Loucy (cell line): ENCODE measurements around the gene ITGB7.

Experiments
- H2AFZ ChIP-seq: fragments of 200-600 bp; sonication (generic); 2 replicates; pipeline ENCODE4 v1.6.0; 2016; ENCODE audit warnings: antibody characterized with exemption, mild to moderate bottlenecking, low read length, moderate library complexity
- H3F3A ChIP-seq: fragments of 200-600 bp; 2 replicates; pipeline ENCODE4 v1.6.0; 2016; ENCODE audit warnings: antibody characterized with exemption, low read depth, mild to moderate bottlenecking
- H3K27me3 ChIP-seq: fragments of 200-600 bp; sonication (generic); 2 replicates; pipeline ENCODE4 v1.6.1; 2014; ENCODE audit warnings: low read length, mild to moderate bottlenecking; ENCODE audit not compliant: insufficient read depth, poor library complexity, severe bottlenecking
- H3K36me3 ChIP-seq: fragments of 200-600 bp; sonication (generic); 2 replicates; pipeline ENCODE4 v1.6.1; 2016; ENCODE audit warnings: low read length; ENCODE audit not compliant: insufficient read depth
- H3K4me1 ChIP-seq: fragments of 200-600 bp; sonication (generic); 2 replicates; pipeline ENCODE4 v1.5.1; 2014; ENCODE audit warnings: low read length, mild to moderate bottlenecking; ENCODE audit not compliant: insufficient read depth, poor library complexity, severe bottlenecking
- H3K4me2 ChIP-seq: fragments of 200-600 bp; sonication (generic); 2 replicates; pipeline ENCODE4 v1.6.0; 2014; ENCODE audit warnings: antibody characterized with exemption, low read length, low read depth, mild to moderate bottlenecking; ENCODE audit not compliant: poor library complexity, severe bottlenecking
- H3K4me3 ChIP-seq: fragments of 200-600 bp; sonication (generic); 2 replicates; pipeline ENCODE4 v1.5.1; 2014; ENCODE audit warnings: low read length, mild to moderate bottlenecking, mixed read lengths; ENCODE audit not compliant: poor library complexity, severe bottlenecking
- H3K79me2 ChIP-seq: fragments of 200-600 bp; sonication (generic); 2 replicates; pipeline ENCODE4 v1.6.1; 2014; ENCODE audit warnings: low read length; ENCODE audit not compliant: insufficient read depth
- H3K9ac ChIP-seq: fragments of 200-600 bp; sonication (generic); 2 replicates; pipeline ENCODE4 v1.6.0; 2014; ENCODE audit warnings: mild to moderate bottlenecking, low read depth, low read length, moderate library complexity; ENCODE audit not compliant: poor library complexity, severe bottlenecking
- H3K9me2 ChIP-seq: fragments of 200-600 bp; sonication (generic); replicated peaks from 2 replicates; pipeline ENCODE4 v1.6.1; 2016; ENCODE audit warnings: low read depth, low read length, mixed read lengths
- H3K9me3 ChIP-seq: fragments of 200-600 bp; sonication (generic); 2 replicates; pipeline ENCODE4 v1.6.1; 2014; ENCODE audit warnings: mild to moderate bottlenecking, antibody characterized with exemption, low read length, low read depth; ENCODE audit not compliant: insufficient read depth
- H4K20me1 ChIP-seq: fragments of 200-600 bp; sonication (generic); 2 replicates; pipeline ENCODE4 v1.6.0; 2014; ENCODE audit warnings: antibody characterized with exemption, low read length, mild to moderate bottlenecking; ENCODE audit not compliant: insufficient read depth, poor library complexity, severe bottlenecking
- CTCF ChIP-seq: fragments of 200-600 bp; sonication (generic); conservative IDR thresholded peaks from 2 replicates; pipeline ENCODE4 v1.5.1; 2014; ENCODE audit warnings: mild to moderate bottlenecking, antibody characterized with exemption, low read length
- EZH2phosphoT487 ChIP-seq: fragments of 200-600 bp; IDR thresholded peaks from 2 replicates; pipeline ENCODE4 v1.6.1; 2018; ENCODE audit warnings: antibody characterized with exemption, mild to moderate bottlenecking, moderate library complexity, borderline replicate concordance

ITGB7 gene

DNA sequence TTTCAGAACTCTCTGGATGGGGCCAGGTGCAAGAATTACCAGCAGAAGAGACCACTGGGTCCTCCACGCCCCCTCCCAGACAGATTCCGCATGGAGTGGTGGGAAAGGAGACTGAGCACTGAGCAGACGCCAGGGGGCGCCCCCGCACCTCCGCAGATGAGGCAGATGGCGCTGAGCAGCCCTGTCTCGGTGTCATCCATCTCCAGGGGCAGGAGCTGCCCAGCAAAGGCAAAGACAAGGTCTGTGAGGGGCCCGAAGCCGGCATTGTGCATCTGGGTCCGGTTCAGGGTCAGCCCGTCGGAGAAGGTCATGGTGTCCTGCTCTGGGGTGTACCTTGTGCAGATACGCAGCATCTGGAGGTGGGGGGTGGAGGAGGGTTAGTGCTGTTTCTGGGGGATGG lies 6.3 kb upstream of the ITGB7 start:
- Histone ChIP-seq H3K36me3 (no peaks in the 10 kb centered on the region), H3K4me2 (no peak overlapping the region), H3K9me3 (no peaks in the 10 kb centered on the region), H3K27me3 (no peaks in the 10 kb centered on the region), H2AFZ (peak overlapping the region; percentile 51; the same call in 1 of the 2 replicates), H3K4me1 (peaks cover 23% of the 10 kb centered on the region), H3K79me2 (no peaks in the 10 kb centered on the region), H3K4me3 (no peak overlapping the region), H3F3A (no peaks in the 10 kb centered on the region), H4K20me1 (no peaks in the 10 kb centered on the region), H3K9me2 (no peaks in the 10 kb centered on the region), H3K9ac (no peak overlapping the region)
- peak; percentile 91 for TF ChIP-seq CTCF
- TF ChIP-seq EZH2phosphoT487: no peak

GRCh38 chr12:53212931-53213330 lies 5.9 kb upstream of the ITGB7 start:
- Histone ChIP-seq H3F3A (no peaks in the 10 kb centered on the region), H3K9me2 (no peaks in the 10 kb centered on the region), H3K4me3 (no peak overlapping the region), H3K4me2 (no peak overlapping the region), H3K79me2 (no peaks in the 10 kb centered on the region), H3K9me3 (no peaks in the 10 kb centered on the region), H3K36me3 (no peaks in the 10 kb centered on the region), H2AFZ (no peak overlapping the region), H3K9ac (no peak overlapping the region), H3K27me3 (no peaks in the 10 kb centered on the region), H4K20me1 (no peaks in the 10 kb centered on the region), H3K4me1 (peaks cover 27% of the 10 kb centered on the region)
- TF ChIP-seq CTCF (no peak), EZH2phosphoT487 (no peak)

DNA sequence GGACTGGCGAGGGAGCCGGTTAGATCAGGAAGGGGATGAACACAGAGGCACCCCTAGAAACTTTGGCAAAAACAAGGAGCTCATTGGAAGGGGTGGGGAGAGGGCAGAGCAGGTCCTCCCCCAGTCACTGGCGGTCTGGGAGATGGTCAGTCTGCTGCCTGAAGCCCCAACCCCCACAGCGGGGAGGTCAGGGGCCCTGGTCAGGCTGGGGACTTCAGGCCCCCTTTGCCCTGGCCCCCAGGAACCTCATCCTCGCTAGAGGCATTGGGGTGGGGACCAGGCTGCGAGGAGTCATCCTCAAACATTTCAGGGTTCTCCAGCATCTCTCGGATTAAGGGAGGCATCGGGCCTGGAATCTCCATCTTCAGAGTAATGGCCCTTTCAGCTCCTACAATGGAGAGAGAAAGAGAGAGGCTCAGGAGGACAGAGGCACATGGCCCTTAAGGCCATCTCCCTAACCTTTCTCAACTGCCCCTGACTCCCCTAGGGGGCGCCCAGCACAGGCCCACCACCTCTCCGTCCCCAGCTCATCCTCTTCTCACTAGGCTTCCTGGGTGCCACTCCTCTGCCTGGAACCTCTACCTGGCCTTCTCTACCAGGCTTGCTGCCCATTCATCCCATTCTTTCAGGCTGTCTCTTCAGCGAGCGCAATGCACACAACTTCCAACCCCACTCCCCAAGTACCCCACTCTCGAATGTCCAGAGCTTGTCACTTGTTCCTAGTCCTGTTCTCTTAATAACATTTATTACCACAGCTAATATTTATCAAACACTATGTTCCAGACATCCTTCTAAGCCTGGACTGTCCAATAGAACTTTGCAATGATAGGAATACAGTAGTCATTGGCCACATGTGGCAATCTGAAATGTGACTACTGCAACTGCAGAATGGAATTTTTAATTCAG lies 4.7 kb upstream of the ITGB7 start:
- Histone ChIP-seq H3K4me1 (peaks cover 33% of the 10 kb centered on the region), H3F3A (no peaks in the 10 kb centered on the region)

More for the DNA sequence above, 4.7 kb upstream of the ITGB7 start:
- Histone ChIP-seq H4K20me1 (no peaks in the 10 kb centered on the region), H3K4me2 (no peak overlapping the region), H2AFZ (no peak overlapping the region), H3K36me3 (no peaks in the 10 kb centered on the region), H3K4me3 (no peak overlapping the region), H3K9ac (no peak overlapping the region), H3K27me3 (no peaks in the 10 kb centered on the region), H3K9me3 (no peaks in the 10 kb centered on the region), H3K9me2 (no peaks in the 10 kb centered on the region), H3K79me2 (no peaks in the 10 kb centered on the region)
- TF ChIP-seq CTCF (peak; percentile 83), EZH2phosphoT487 (no peak)
